Measurements from ENCODE around the gene TNFRSF11A. TPM values are rescaled to one million over a fixed set of nuclear protein-coding genes. Genes with fewer than 3 reads are reported as not detected.

TNFRSF11A gene
- total RNA-seq (1 to 10 TPM; 1.7 TPM), total RNA-seq (0.25 to 13.6 (median 4.1) reads per million in 172 experiments)
- polyA plus RNA-seq (2013, experiment 1 of 2): 0.63 TPM
- polyA plus RNA-seq (2013, experiment 2 of 2): 0.22 TPM

DNA sequence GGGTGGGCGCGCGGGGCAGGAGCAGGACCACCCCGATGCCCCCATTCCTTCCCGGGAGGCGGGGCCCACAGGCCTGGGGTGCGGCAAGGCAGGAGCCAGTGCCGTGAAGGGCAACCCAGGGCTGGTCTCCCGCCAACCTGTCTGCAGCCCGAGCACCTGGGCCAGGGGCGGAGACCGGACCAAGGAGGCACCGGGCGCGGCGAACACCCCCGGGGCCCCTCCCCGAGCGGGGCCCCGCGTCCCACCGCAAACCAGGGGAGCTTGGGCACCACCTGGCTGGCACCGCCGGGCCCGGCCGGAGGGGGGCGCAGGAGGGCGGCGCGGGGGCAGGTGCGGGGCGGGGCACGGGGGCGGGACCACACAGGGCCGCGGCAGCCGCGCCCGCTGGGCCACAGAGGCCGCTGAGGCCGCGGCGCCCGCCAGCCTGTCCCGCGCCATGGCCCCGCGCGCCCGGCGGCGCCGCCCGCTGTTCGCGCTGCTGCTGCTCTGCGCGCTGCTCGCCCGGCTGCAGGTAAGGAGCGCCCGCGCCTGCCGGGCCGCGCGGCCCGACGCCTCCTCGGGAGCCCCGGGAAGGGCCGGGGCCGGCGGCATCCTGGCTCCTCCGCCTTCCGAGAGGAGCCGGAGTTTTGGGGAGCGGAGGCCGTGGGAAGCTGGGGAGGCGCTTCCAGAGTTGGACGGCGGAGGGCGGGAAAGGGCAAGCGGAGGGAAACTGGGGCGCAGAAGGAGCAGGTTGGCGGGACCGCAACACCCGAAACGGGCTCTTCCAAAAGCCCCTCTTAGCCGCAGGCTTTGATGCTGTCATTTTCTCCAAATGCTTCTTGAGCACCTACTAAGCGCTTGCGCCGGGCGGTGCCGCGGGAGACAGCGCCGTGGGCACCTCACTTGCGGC lies at the start of gene TNFRSF11A:
TSS of gene TNFRSF11A (plus strand) at position 394 of the 889 bp plus-strand sequence. CDS start at position 437, 43 bp downstream.
- Histone ChIP-seq H3K4me1 (ENCODE audit: insufficient read depth, low read length) (peaks cover 35% of the 10 kb centered on the region), H3K4me3 (ENCODE audit: low read length) (peak within 1 kb of the TSS; percentile 61), H3K9me3 (ENCODE audit: control insufficient read depth in 1 of 2, insufficient read depth in 1 of 2, low read length in 2 of 2) (peaks cover 0 to 13% of the 10 kb centered on the region in 2 experiments), H3K27me3 (ENCODE audit: control insufficient read depth in 1 of 2, insufficient read depth in 2 of 2, low read length in 2 of 2) (peaks cover 36 to 46% of the 10 kb centered on the region in 2 experiments), H3K36me3 (ENCODE audit: insufficient read depth, low read length) (no peaks in the 10 kb centered on the region), H3K27ac (ENCODE audit: low read depth in 1 of 2, low read length in 2 of 2) (no peak within 1 kb of the TSS)
- peaks cover 78% of the 10 kb centered on the region for H3K27me3 Mint-ChIP-seq
- H3K4me1 Mint-ChIP-seq (ENCODE audit: low read depth): peaks cover 40% of the 10 kb centered on the region
- no peaks in the 10 kb centered on the region for H3K9me3 Mint-ChIP-seq
- no peak within 1 kb of the TSS for H3K27ac Mint-ChIP-seq
- H3K36me3 Mint-ChIP-seq (ENCODE audit: low read depth): no peaks in the 10 kb centered on the region
- ChIA-PET CTCF (interaction anchor here (1.1 to 1.5 kb wide), 3 partner anchors 9 to 122 kb away, joined by 3 read pairs; no protein-coding TSS in a partner anchor), POLR2A (no interaction called here)
- ATAC-seq (ENCODE audit: poor library complexity) (peak; percentile 87), DNase-seq (peak; percentile 30 to 80 (median 56))
- peak within 1 kb of the TSS; percentile 88 for H3K4me3 Mint-ChIP-seq
- TF ChIP-seq, protein P1, sequence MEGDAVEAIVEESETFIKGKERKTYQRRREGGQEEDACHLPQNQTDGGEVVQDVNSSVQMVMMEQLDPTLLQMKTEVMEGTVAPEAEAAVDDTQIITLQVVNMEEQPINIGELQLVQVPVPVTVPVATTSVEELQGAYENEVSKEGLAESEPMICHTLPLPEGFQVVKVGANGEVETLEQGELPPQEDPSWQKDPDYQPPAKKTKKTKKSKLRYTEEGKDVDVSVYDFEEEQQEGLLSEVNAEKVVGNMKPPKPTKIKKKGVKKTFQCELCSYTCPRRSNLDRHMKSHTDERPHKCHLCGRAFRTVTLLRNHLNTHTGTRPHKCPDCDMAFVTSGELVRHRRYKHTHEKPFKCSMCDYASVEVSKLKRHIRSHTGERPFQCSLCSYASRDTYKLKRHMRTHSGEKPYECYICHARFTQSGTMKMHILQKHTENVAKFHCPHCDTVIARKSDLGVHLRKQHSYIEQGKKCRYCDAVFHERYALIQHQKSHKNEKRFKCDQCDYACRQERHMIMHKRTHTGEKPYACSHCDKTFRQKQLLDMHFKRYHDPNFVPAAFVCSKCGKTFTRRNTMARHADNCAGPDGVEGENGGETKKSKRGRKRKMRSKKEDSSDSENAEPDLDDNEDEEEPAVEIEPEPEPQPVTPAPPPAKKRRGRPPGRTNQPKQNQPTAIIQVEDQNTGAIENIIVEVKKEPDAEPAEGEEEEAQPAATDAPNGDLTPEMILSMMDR (IDR thresholded peaks at IDR 0.05): no peak
- intact Hi-C loops (cut with DNase I, micrococcal nuclease): loop anchor here (2.0 to 5.0 kb wide), 5 partner anchors 196 to 657 kb away; no protein-coding TSS in a partner anchor

DNA sequence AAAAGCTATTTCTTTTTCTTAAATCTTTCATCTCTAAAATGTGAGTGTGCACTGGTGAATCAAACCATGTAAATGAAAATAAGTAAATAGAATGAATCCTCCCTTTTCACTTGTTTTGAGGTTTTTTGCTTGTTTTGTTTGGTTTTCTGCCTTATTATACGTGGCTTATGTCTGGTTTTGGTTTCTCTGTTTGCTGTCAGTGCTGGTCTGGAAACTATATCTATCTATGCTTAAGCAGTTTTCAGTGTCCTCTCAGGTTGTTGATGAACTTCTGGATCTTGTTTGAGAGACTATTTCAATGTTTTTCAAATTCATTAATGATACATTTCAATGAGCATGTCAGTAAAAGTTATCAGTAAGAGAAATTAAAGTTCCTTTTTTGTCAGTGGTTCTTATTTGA lies 48.1 kb upstream of the TNFRSF11A start:
- Histone ChIP-seq H3K4me1 (ENCODE audit: insufficient read depth, low read length) (no peaks in the 10 kb centered on the region), H3K27ac (ENCODE audit: low read depth in 1 of 2, low read length in 2 of 2) (no peak overlapping the region), H3K27me3 (ENCODE audit: control insufficient read depth in 1 of 2, insufficient read depth in 2 of 2, low read length in 2 of 2) (no peaks in the 10 kb centered on the region), H3K36me3 (ENCODE audit: insufficient read depth, low read length) (peaks cover 52% of the 10 kb centered on the region), H3K9me3 (ENCODE audit: control insufficient read depth in 1 of 2, insufficient read depth in 1 of 2, low read length in 2 of 2) (no peaks in the 10 kb centered on the region), H3K4me3 (ENCODE audit: low read length) (no peak overlapping the region)
- H3K9me3 Mint-ChIP-seq: no peaks in the 10 kb centered on the region
- no peak overlapping the region for H3K27ac Mint-ChIP-seq
- no peaks in the 10 kb centered on the region for H3K27me3 Mint-ChIP-seq
- POLR2A ChIA-PET: no interaction called here
- CTCF ChIA-PET: no interaction called here
- H3K4me3 Mint-ChIP-seq: no peak overlapping the region
- H3K36me3 Mint-ChIP-seq (ENCODE audit: low read depth): peaks cover 62% of the 10 kb centered on the region
- TF ChIP-seq, protein P1 (IDR thresholded peaks at IDR 0.05): no peak
- H3K4me1 Mint-ChIP-seq (ENCODE audit: low read depth): no peaks in the 10 kb centered on the region
- intact Hi-C loops (cut with DNase I, micrococcal nuclease): no loop called here
- ATAC-seq (ENCODE audit: poor library complexity): no peak
- DNase-seq: no peak

DNA sequence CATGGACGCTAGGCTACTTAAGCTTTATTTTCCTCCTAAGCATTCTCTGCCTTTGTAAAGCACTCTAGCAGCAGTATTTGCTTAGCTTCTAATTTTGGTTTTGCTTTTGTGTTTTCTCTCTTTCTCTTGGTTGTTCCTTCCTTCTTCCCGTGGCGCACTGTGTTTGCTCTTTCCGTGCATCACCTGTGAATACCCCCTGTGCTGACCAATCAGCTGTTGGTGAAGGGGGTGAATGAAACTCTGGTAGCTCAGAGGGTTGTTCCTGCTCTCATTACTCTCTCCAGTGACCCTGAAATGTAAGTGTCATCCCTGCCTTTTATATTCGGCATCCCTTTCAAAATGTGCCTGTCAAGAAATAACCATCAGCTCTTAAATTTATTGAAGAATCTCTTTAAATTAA lies 45.5 kb upstream of the TNFRSF11A start:
- Mint-ChIP-seq H3K36me3 (ENCODE audit: low read depth) (peaks cover 72% of the 10 kb centered on the region), H3K9me3 (no peaks in the 10 kb centered on the region), H3K27me3 (no peaks in the 10 kb centered on the region), H3K4me1 (ENCODE audit: low read depth) (no peaks in the 10 kb centered on the region), H3K4me3 (no peak overlapping the region), H3K27ac (no peak overlapping the region)
- no peak overlapping the region for H3K4me3 ChIP-seq (ENCODE audit: low read length)
- H3K4me1 ChIP-seq (ENCODE audit: insufficient read depth, low read length): no peaks in the 10 kb centered on the region
- peaks cover 56% of the 10 kb centered on the region for H3K36me3 ChIP-seq (ENCODE audit: insufficient read depth, low read length)
- H3K27me3 ChIP-seq (ENCODE audit: control insufficient read depth in 1 of 2, insufficient read depth in 2 of 2, low read length in 2 of 2): no peaks in the 10 kb centered on the region
- no peak for ATAC-seq (ENCODE audit: poor library complexity)
- CTCF ChIA-PET: no interaction called here
- intact Hi-C loops (cut with DNase I, micrococcal nuclease): no loop called here
- TF ChIP-seq, protein P1 (IDR thresholded peaks at IDR 0.05): no peak
- POLR2A ChIA-PET: no interaction called here
- DNase-seq: no peak
- no peaks in the 10 kb centered on the region for H3K9me3 ChIP-seq (ENCODE audit: control insufficient read depth in 1 of 2, insufficient read depth in 1 of 2, low read length in 2 of 2)
- H3K27ac ChIP-seq (ENCODE audit: low read depth in 1 of 2, low read length in 2 of 2): no peak overlapping the region

Data from CD4-positive, alpha-beta T cell (primary cell).